ENCODE measurements around the gene RIC8A. TPM values are rescaled to one million over a fixed set of nuclear protein-coding genes. Genes with fewer than 3 reads are reported as not detected.

Gene RIC8A
- total and polyA plus RNA-seq, 2 of the 13 experiments (the other 11 are each of a cell fraction or from before 2014, with no cell fraction given) = 62.1 to 63.8 TPM

- TF ChIP-seq SYNCRIP (IDR thresholded peaks at IDR 0.05; ENCODE audit: insufficient read depth, low read depth, low read length) = no peak
- no peak for TF ChIP-seq PBX3 (CRISPR knock-in tag; IDR thresholded peaks at IDR 0.05; ENCODE audit: borderline replicate concordance)
- TF ChIP-seq ZNF234 (CRISPR knock-in tag; conservative IDR thresholded peaks at IDR 0.05) = peak; percentile 82; the same call in 1 of the 2 replicates
- no peak for TF ChIP-seq MAFG (CRISPR knock-in tag; IDR thresholded peaks at IDR 0.05)
- TF ChIP-seq ZNF430 (CRISPR knock-in tag; IDR thresholded peaks at IDR 0.05) = no peak; the same call in 1 of the 2 replicates
- TF ChIP-seq ATF7 (IDR thresholded peaks at IDR 0.05) = no peak
- TF ChIP-seq ATF7 (CRISPR knock-in tag; IDR thresholded peaks at IDR 0.05) = 0 out of 2 replicates have a peak, but pooled peaks have one; percentile 11
- no peak for TF ChIP-seq PHF5A (CRISPR knock-in tag; IDR thresholded peaks at IDR 0.05; ENCODE audit: low read depth, unreplicated experiment)
- peak; percentile 92 for TF ChIP-seq ZGPAT (CRISPR knock-in tag; IDR thresholded peaks at IDR 0.05)
- TF ChIP-seq ZNF691 (CRISPR knock-in tag; IDR thresholded peaks at IDR 0.05; ENCODE audit: borderline replicate concordance, low read depth) = peak; percentile 76
- no peak for TF ChIP-seq ZNF264 (CRISPR knock-in tag; IDR thresholded peaks at IDR 0.05)
- no peak for TF ChIP-seq HDAC6 (IDR thresholded peaks at IDR 0.05; ENCODE audit: low read depth, low read length)
- TF ChIP-seq NRL (CRISPR knock-in tag; IDR thresholded peaks at IDR 0.05; ENCODE audit: borderline replicate concordance) = no peak; the same call in none of the 2 replicates
- no peak for TF ChIP-seq SIN3B (IDR thresholded peaks at IDR 0.05; ENCODE audit: low read length)
- TF ChIP-seq ZC3H13 (CRISPR knock-in tag; IDR thresholded peaks at IDR 0.05) = peak; percentile 89; the same call in 1 of the 2 replicates
- peak; percentile 60 for TF ChIP-seq RAD21 (CRISPR knock-in tag; IDR thresholded peaks at IDR 0.05)
- no peak; the same call in 1 of the 2 replicates for TF ChIP-seq NR0B2 (CRISPR knock-in tag; IDR thresholded peaks at IDR 0.05)
- 0 out of 2 replicates have a peak, but pooled peaks have one; percentile 3 for TF ChIP-seq STAG1 (CRISPR knock-in tag; IDR thresholded peaks at IDR 0.05)
- TF ChIP-seq PATZ1 (CRISPR knock-in tag; IDR thresholded peaks at IDR 0.05) = peak; percentile 61
- TF ChIP-seq HMGXB4 (CRISPR knock-in tag; IDR thresholded peaks at IDR 0.05; ENCODE audit: borderline replicate concordance in 1 of 2, low read depth in 1 of 2) = peak; percentile 83 to 89
Measured at GRCh38 chr11:207208-207862, at the start of gene RIC8A, which contains the start of gene BET1L (continued).
